ENCODE measurements around the gene MDM2.

Gene MDM2

GRCh38 chr12:68831751-68832503 lies 23.9 kb downstream of the MDM2 start:
- no peak for TF ChIP-seq CTCF (conservative IDR thresholded peaks at IDR 0.05; ENCODE audit: low read depth, low read length)
- Histone ChIP-seq H3K79me2 (ENCODE audit: insufficient read depth, low read depth) (peaks cover 5% of the 10 kb centered on the region; the same call in 1 of the 2 replicates), H3K4me2 (no peak overlapping the region), H3K27ac (no peak overlapping the region), H3K4me1 (ENCODE audit: low read depth, poor library complexity, severe bottlenecking) (peaks cover 6% of the 10 kb centered on the region), H2AFZ (ENCODE audit: low read depth) (no peak overlapping the region), H3K4me3 (IDR thresholded peaks at IDR 0.05; ENCODE audit: insufficient read depth, low read depth, low read length) (no peak overlapping the region), H3K9ac (no peak overlapping the region), H3K27me3 (ENCODE audit: insufficient read depth, low read depth) (no peaks in the 10 kb centered on the region), H3K36me3 (ENCODE audit: insufficient read depth) (peaks cover 1% of the 10 kb centered on the region; the same call in 1 of the 2 replicates), H4K20me1 (ENCODE audit: insufficient read depth) (no peaks in the 10 kb centered on the region)

- H3K9ac ChIP-seq, result no peak overlapping the region
- peaks cover 6% of the 10 kb centered on the region for H3K4me1 ChIP-seq (ENCODE audit: low read depth, poor library complexity, severe bottlenecking)
- H3K27ac ChIP-seq, result no peak overlapping the region
- H3K27me3 ChIP-seq (ENCODE audit: insufficient read depth, low read depth), result no peaks in the 10 kb centered on the region
- H4K20me1 ChIP-seq (ENCODE audit: insufficient read depth), result no peaks in the 10 kb centered on the region
- H3K4me3 ChIP-seq (IDR thresholded peaks at IDR 0.05; ENCODE audit: insufficient read depth, low read depth, low read length), result no peak overlapping the region
- H2AFZ ChIP-seq (ENCODE audit: low read depth), result no peak overlapping the region
- H3K79me2 ChIP-seq (ENCODE audit: insufficient read depth, low read depth), result peaks cover 5% of the 10 kb centered on the region; the same call in 1 of the 2 replicates
- no peak for TF ChIP-seq CTCF (conservative IDR thresholded peaks at IDR 0.05; ENCODE audit: low read depth, low read length)
- peaks cover 5% of the 10 kb centered on the region; the same call in 1 of the 2 replicates for H3K36me3 ChIP-seq (ENCODE audit: insufficient read depth)
- no peak overlapping the region for H3K4me2 ChIP-seq
These were observed 24.5 kb downstream of the MDM2 start for GRCh38 chr12:68832504-68832867.

- Histone ChIP-seq H3K79me2 (ENCODE audit: insufficient read depth, low read depth) (peaks cover 5% of the 10 kb centered on the region; the same call in 1 of the 2 replicates), H3K9ac (no peak overlapping the region), H3K4me1 (ENCODE audit: low read depth, poor library complexity, severe bottlenecking) (peaks cover 6% of the 10 kb centered on the region), H4K20me1 (ENCODE audit: insufficient read depth) (no peaks in the 10 kb centered on the region), H3K4me2 (no peak overlapping the region), H3K27me3 (ENCODE audit: insufficient read depth, low read depth) (no peaks in the 10 kb centered on the region), H3K4me3 (IDR thresholded peaks at IDR 0.05; ENCODE audit: insufficient read depth, low read depth, low read length) (no peak overlapping the region), H2AFZ (ENCODE audit: low read depth) (no peak overlapping the region), H3K27ac (no peak overlapping the region), H3K36me3 (ENCODE audit: insufficient read depth) (peaks cover 5% of the 10 kb centered on the region; the same call in 1 of the 2 replicates)
- TF ChIP-seq CTCF (conservative IDR thresholded peaks at IDR 0.05; ENCODE audit: low read depth, low read length), result no peak
These were observed 25.5 kb downstream of the MDM2 start for GRCh38 chr12:68833508-68833907.

GRCh38 chr12:68835333-68835908 lies 27.4 kb downstream of the MDM2 start:
- no peak for TF ChIP-seq CTCF (conservative IDR thresholded peaks at IDR 0.05; ENCODE audit: low read depth, low read length)
- no peaks in the 10 kb centered on the region for H3K27me3 ChIP-seq (ENCODE audit: insufficient read depth, low read depth)
- no peak overlapping the region for H3K4me3 ChIP-seq (IDR thresholded peaks at IDR 0.05; ENCODE audit: insufficient read depth, low read depth, low read length)
- no peak overlapping the region for H3K27ac ChIP-seq
- H3K36me3 ChIP-seq (ENCODE audit: insufficient read depth), result peaks cover 14% of the 10 kb centered on the region; the same call in 1 of the 2 replicates
- H3K9ac ChIP-seq, result no peak overlapping the region
- peaks cover 5% of the 10 kb centered on the region; the same call in 1 of the 2 replicates for H3K79me2 ChIP-seq (ENCODE audit: insufficient read depth, low read depth)
- no peak overlapping the region for H3K4me2 ChIP-seq
- no peaks in the 10 kb centered on the region for H3K4me1 ChIP-seq (ENCODE audit: low read depth, poor library complexity, severe bottlenecking)
- no peaks in the 10 kb centered on the region for H4K20me1 ChIP-seq (ENCODE audit: insufficient read depth)
- H2AFZ ChIP-seq (ENCODE audit: low read depth), result no peak overlapping the region
